Neural cell (in vitro differentiated cells): Measurements from ENCODE around the gene RFTN1. TPM values are rescaled to one million over a fixed set of nuclear protein-coding genes. Genes with fewer than 3 reads are reported as not detected.

Experiments
- H2AFZ ChIP-seq: fragments of 200-600, 300-800 bp; sonication (generic), shearing (Covaris generic); 2 replicates; pipeline ENCODE4 v1.6.0; 2014; ENCODE audit warnings: low read depth, mild to moderate bottlenecking, antibody characterized with exemption, low read length, moderate library complexity
- H3F3A ChIP-seq: fragments of 200-600 bp; shearing (Covaris generic); 2 replicates; pipeline ENCODE4 v1.6.1; 2016; ENCODE audit warnings: mild to moderate bottlenecking, moderate library complexity, mixed read lengths, antibody characterized with exemption, low read length; ENCODE audit not compliant: insufficient read depth, poor library complexity, severe bottlenecking
- H3K27ac ChIP-seq: fragments of 200-600, 300-800 bp; sonication (generic), shearing (Covaris generic); 2 replicates; pipeline ENCODE4 v1.5.1; 2014; ENCODE audit warnings: mild to moderate bottlenecking, low read length, moderate library complexity
- H3K27me3 ChIP-seq: fragments of 300-800, 200-600 bp; sonication (generic), shearing (Covaris generic); 2 replicates; pipeline ENCODE4 v1.6.0; 2014; ENCODE audit warnings: mild to moderate bottlenecking, low read depth, low read length, moderate library complexity; ENCODE audit not compliant: insufficient read depth
- H3K36me3 ChIP-seq: fragments of 300-800, 200-600 bp; sonication (generic), shearing (Covaris generic); 2 replicates; pipeline ENCODE4 v1.5.1; 2014; ENCODE audit warnings: mild to moderate bottlenecking, antibody characterized with exemption, low read length, moderate library complexity; ENCODE audit not compliant: insufficient read depth
- H3K4me2 ChIP-seq: fragments of 300-800, 200-600 bp; sonication (generic), shearing (Covaris generic); 2 replicates; pipeline ENCODE4 v1.6.0; 2014; ENCODE audit warnings: mild to moderate bottlenecking, low read length
- H3K4me3 ChIP-seq: fragments of 300-800, 200-600 bp; sonication (generic), shearing (Covaris generic); 2 replicates; pipeline ENCODE4 v1.5.1; 2014; ENCODE audit warnings: mild to moderate bottlenecking, low read length, moderate library complexity
- H3K79me2 ChIP-seq: fragments of 200-600 bp; shearing (Covaris generic); replicated peaks from 2 replicates; pipeline ENCODE4 v1.6.0; 2014; ENCODE audit warnings: mild to moderate bottlenecking, low read length, moderate library complexity; ENCODE audit not compliant: insufficient read depth
- H3K9ac ChIP-seq: fragments of 300-800, 200-600 bp; sonication (generic), shearing (Covaris generic); 2 replicates; pipeline ENCODE4 v1.6.1; 2016; ENCODE audit warnings: mild to moderate bottlenecking, low read length, mixed read lengths
- H3K9me2 ChIP-seq: fragments of 200-600 bp; shearing (Covaris generic); 2 replicates; pipeline ENCODE4 v1.6.1; 2016; ENCODE audit warnings: mild to moderate bottlenecking, low read length, mixed read lengths; ENCODE audit not compliant: insufficient read depth
- H3K9me3 ChIP-seq: fragments of 200-600, 300-800 bp; sonication (generic), shearing (Covaris generic); 2 replicates; pipeline ENCODE4 v1.6.1; 2016; ENCODE audit warnings: mild to moderate bottlenecking, mixed run types, low read length, moderate library complexity, mixed read lengths
- H4K20me1 ChIP-seq: fragments of 200-600 bp; shearing (Covaris generic); 2 replicates; pipeline ENCODE4 v1.6.1; 2016; ENCODE audit warnings: mild to moderate bottlenecking, mixed run types; ENCODE audit not compliant: insufficient read depth
- CTCF ChIP-seq: fragments of 450-650 bp; IDR thresholded peaks from 2 replicates; pipeline ENCODE4 v1.5.1; 2014; ENCODE audit warnings: antibody characterized with exemption, mild to moderate bottlenecking, moderate library complexity; ENCODE audit not compliant: poor library complexity, severe bottlenecking
- EP300 ChIP-seq: fragments of 450-650 bp; conservative IDR thresholded peaks from 2 replicates; pipeline ENCODE4 v1.6.1; 2014; ENCODE audit warnings: antibody characterized with exemption, mild to moderate bottlenecking, moderate library complexity; ENCODE audit not compliant: poor library complexity, severe bottlenecking
- EZH2 ChIP-seq: fragments of 200-600, 300-800 bp; shearing (Covaris generic), sonication (generic); IDR thresholded peaks from 2 replicates; pipeline ENCODE4 v1.6.1; 2014; ENCODE audit warnings: antibody characterized with exemption, low read length, borderline replicate concordance, mild to moderate bottlenecking; ENCODE audit not compliant: insufficient read depth, poor library complexity, severe bottlenecking
- MXI1 ChIP-seq: fragments of 450-650 bp; conservative IDR thresholded peaks from 2 replicates; pipeline ENCODE4 v1.6.1; 2014; ENCODE audit warnings: antibody characterized with exemption, mild to moderate bottlenecking; ENCODE audit not compliant: poor library complexity, severe bottlenecking
- POLR2AphosphoS5 ChIP-seq: IDR thresholded peaks from 2 replicates; pipeline ENCODE4 v1.6.1; 2012
- RAD21 ChIP-seq: fragments of 450-650 bp; conservative IDR thresholded peaks from 2 replicates; pipeline ENCODE4 v1.6.1; 2014; ENCODE audit warnings: antibody characterized with exemption, mild to moderate bottlenecking, moderate library complexity
- REST ChIP-seq: IDR thresholded peaks from 2 replicates; pipeline ENCODE4 v1.6.1; 2012; ENCODE audit warnings: borderline replicate concordance
- SMC3 ChIP-seq: fragments of 450-650 bp; conservative IDR thresholded peaks from 2 replicates; pipeline ENCODE4 v1.6.1; 2014; ENCODE audit warnings: antibody characterized with exemption, mild to moderate bottlenecking, moderate library complexity; ENCODE audit not compliant: poor library complexity
- TAF1 ChIP-seq: IDR thresholded peaks from 2 replicates; pipeline ENCODE4 v1.6.1; 2012; ENCODE audit warnings: low read depth
- polyA plus RNA-seq: library from polyadenylated mRNA; depleted of rRNA; stranded (reverse); fragments of >200 nt; gene quantifications from 2 replicates; pipeline ENCODE4 v1.2.3, GENCODE V29; 2014

RFTN1 gene
- polyA plus RNA-seq, 1 donor from 2014 or later: 36.8 TPM

GRCh38 chr3:16472593-16472992 is 40.9 kb downstream of the RFTN1 start:
- Histone ChIP-seq H3K9ac (no peak overlapping the region), H4K20me1 (no peaks in the 10 kb centered on the region), H3K27ac (no peak overlapping the region), H3K9me2 (no peaks in the 10 kb centered on the region), H3F3A (no peaks in the 10 kb centered on the region), H3K4me3 (no peak overlapping the region), H3K79me2 (no peaks in the 10 kb centered on the region), H3K4me2 (no peak overlapping the region), H2AFZ (no peak overlapping the region), H3K9me3 (no peaks in the 10 kb centered on the region), H3K36me3 (no peaks in the 10 kb centered on the region), H3K27me3 (no peaks in the 10 kb centered on the region)
- TF ChIP-seq SMC3 (no peak), EP300 (no peak), REST (no peak), TAF1 (no peak), RAD21 (no peak), MXI1 (no peak), EZH2 (no peak), CTCF (no peak), POLR2AphosphoS5 (no peak)

- H3K9ac ChIP-seq: no peak overlapping the region
- H3K27me3 ChIP-seq: no peaks in the 10 kb centered on the region
- H3K4me3 ChIP-seq: no peak overlapping the region
- TF ChIP-seq EP300: no peak
- TF ChIP-seq EZH2: no peak
- no peak for TF ChIP-seq MXI1
- TF ChIP-seq REST: no peak
- no peak for TF ChIP-seq RAD21
- no peak for TF ChIP-seq TAF1
- TF ChIP-seq SMC3: no peak
- no peak for TF ChIP-seq POLR2AphosphoS5
- TF ChIP-seq CTCF: no peak
- no peaks in the 10 kb centered on the region for H3K9me3 ChIP-seq
- no peak overlapping the region for H3K27ac ChIP-seq
- H2AFZ ChIP-seq: no peak overlapping the region
- no peaks in the 10 kb centered on the region for H3K79me2 ChIP-seq
- H3K9me2 ChIP-seq: no peaks in the 10 kb centered on the region
- H3K4me2 ChIP-seq: no peak overlapping the region
- no peaks in the 10 kb centered on the region for H3F3A ChIP-seq
- no peaks in the 10 kb centered on the region for H4K20me1 ChIP-seq
- H3K36me3 ChIP-seq: no peaks in the 10 kb centered on the region
Measured at GRCh38 chr3:16471897-16472296, 41.6 kb downstream of the RFTN1 start.
